Muscle layer of duodenum (tissue), 2 donors: ENCODE results near the gene HOXD9.

Experiments
- H3K27ac ChIP-seq: one replicate; pipeline ENCODE4 v1.7.0; 2013; ENCODE audit warnings: mild to moderate bottlenecking, low read length
- H3K27me3 ChIP-seq: one replicate; pipeline ENCODE4 v1.7.0; 2013; ENCODE audit warnings: low read depth, mild to moderate bottlenecking, control low read depth, low read length
- H3K36me3 ChIP-seq, 2 donors: one replicate each; pipeline ENCODE4 v1.7.0; 2013; ENCODE audit warnings: low read length in 2 of 2, control low read depth in 1 of 2, mild to moderate bottlenecking in 1 of 2; ENCODE audit not compliant: insufficient read depth in 2 of 2, control insufficient read depth in 1 of 2
- H3K4me1 ChIP-seq, 2 donors: one replicate each; pipeline ENCODE4 v1.7.0; 2013; ENCODE audit warnings: low read length in 2 of 2, mild to moderate bottlenecking in 2 of 2, control low read depth in 1 of 2, moderate library complexity in 1 of 2; ENCODE audit not compliant: insufficient read depth in 2 of 2, control insufficient read depth in 1 of 2
- H3K4me3 ChIP-seq, 2 donors: one replicate each; pipeline ENCODE4 v1.7.0; 2013; ENCODE audit warnings: low read length in 2 of 2, low read depth in 1 of 2, mild to moderate bottlenecking in 1 of 2
- H3K9me3 ChIP-seq, 2 donors: one replicate each; pipeline ENCODE4 v1.7.0; 2013; ENCODE audit warnings: low read length in 2 of 2, control low read depth in 1 of 2, mild to moderate bottlenecking in 1 of 2; ENCODE audit not compliant: control insufficient read depth in 1 of 2
- donor health status: healthy.

The HOXD9 gene

DNA sequence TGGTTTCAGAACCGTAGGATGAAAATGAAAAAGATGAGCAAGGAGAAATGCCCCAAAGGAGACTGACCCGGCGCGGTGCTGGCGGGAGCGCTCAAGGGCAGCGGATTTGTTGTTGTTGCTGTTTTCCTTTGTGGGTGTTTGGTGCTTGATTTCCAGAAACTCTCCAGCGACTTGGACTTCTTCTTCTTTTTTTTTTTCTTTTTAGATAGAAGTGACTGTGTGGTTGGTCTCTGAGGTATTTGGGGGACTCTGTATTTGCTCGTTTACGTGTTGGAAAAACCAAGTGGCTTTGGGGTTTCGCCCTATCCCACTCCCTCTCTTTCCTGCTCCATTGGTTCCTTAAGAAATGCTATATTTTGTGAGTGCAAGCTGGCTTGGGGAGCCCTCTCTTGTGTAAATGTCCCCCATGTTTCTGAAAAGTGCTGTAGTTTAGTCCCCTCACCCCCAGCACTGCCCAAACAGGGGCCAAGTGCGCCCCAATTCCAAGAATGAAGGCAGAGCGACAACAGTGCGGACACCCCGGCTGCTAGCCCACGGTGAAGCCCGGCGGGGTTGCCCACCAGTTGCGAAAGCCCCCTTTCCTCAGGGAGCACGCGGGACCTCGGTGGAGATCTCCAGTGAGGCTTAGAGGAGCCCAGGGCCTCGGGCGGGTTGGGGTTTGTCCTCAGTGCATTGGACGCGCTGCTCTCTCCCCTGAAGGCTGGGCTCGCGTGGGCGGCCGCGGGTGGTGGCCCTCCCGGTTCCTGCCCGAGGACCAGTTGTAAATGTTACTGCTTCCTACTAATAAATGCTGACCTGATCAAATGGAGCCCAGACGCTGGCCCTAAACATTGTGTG, 1.8 kb downstream of the HOXD9 start:
- H3K36me3 ChIP-seq = no peaks in the 10 kb centered on the region
- H3K4me1 ChIP-seq = peaks cover 0 to 33% of the 10 kb centered on the region in 2 donors
- H3K27me3 ChIP-seq = peaks cover 90% of the 10 kb centered on the region
- H3K27ac ChIP-seq = no peak overlapping the region
- no peaks in the 10 kb centered on the region for H3K9me3 ChIP-seq
- H3K4me3 ChIP-seq = no peak overlapping the region

DNA sequence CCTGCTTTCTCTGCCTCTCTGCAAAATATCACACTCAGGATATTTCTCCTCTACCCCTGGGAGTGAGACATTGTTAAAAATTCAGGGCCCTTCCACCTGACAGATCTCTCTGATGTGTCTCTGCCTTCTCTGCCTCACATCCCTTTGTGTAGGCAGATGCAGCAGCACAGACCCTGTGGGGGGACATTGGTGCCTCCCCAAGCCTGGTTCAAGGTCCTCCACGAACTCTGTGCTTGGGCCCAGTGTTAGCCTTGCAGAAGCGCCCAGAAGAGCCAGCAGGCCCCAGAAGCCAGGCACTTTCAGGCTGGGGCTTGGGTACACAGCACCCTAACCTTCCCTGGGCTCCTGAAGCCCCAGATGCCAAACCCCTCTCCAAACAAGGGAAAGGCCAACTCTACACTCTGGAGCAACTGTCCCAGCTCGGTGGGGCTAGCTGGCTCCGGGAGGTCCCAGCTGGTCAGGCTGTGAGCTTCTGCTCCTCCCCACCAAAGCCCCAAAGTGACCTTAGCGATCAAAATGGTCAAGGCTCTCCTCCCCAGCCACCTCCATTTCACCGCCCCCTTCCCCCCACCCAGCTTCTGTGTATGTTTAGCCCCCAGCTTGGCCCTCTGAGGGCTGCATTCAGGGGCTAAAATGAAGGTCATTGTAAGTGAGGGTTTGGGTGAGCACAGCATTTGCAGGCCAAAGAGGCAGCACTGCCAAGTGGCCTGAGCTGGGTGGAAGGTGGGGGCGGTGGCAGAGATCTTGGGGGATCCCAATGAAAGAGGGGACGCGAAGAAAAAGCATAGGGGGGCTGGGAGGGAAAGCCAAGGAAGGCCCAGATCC, 2.6 kb downstream of the HOXD9 start:
- H3K36me3 ChIP-seq = no peaks in the 10 kb centered on the region
- no peak overlapping the region for H3K27ac ChIP-seq
- H3K4me3 ChIP-seq = no peak overlapping the region
- H3K4me1 ChIP-seq = peaks cover 0 to 35% of the 10 kb centered on the region in 2 donors
- H3K27me3 ChIP-seq = peaks cover 83% of the 10 kb centered on the region
- no peaks in the 10 kb centered on the region for H3K9me3 ChIP-seq

DNA sequence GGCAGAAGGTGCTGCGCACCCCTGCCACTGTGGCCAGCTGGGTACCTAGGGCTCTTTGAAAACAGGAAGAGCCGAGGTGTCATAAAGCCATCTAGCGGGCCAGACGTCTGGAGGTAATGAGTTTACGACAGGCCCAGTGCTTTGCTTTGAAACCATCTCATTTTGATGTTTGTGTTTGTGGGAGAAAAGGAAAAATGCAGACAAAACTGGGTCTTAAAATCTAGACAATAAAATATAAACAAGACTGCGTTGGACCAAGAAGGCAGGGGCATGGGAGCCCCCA, 3.2 kb downstream of the HOXD9 start:
- H3K4me3 ChIP-seq = no peak overlapping the region
- no peaks in the 10 kb centered on the region for H3K36me3 ChIP-seq
- no peak overlapping the region for H3K27ac ChIP-seq
- H3K4me1 ChIP-seq = peaks cover 0 to 41% of the 10 kb centered on the region in 2 donors
- no peaks in the 10 kb centered on the region for H3K9me3 ChIP-seq
- peaks cover 80% of the 10 kb centered on the region for H3K27me3 ChIP-seq

- Histone ChIP-seq H3K4me1 (peaks cover 0 to 29% of the 10 kb centered on the region in 2 donors), H3K27ac (no peak overlapping the region), H3K27me3 (peaks cover 78% of the 10 kb centered on the region), H3K4me3 (no peak overlapping the region), H3K36me3 (no peaks in the 10 kb centered on the region), H3K9me3 (no peaks in the 10 kb centered on the region)
Measured at GRCh38 chr2:176126929-176127773, 4.6 kb downstream of the HOXD9 start.

DNA sequence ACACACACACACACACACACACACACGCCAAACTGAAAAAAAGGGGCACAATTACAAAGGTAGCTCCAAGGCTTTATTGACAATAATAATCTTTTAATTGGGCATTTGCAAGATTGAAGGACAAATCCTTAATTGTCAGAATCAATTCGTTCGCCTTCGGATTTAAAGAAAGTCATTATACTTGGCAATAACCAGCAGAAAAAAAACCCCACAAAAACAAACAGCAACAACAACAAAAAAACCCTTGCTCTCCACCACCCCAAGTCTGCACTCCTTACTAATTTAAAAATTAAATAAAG, 5.2 kb downstream of the HOXD9 start:
- Histone ChIP-seq H3K4me1 (peaks cover 0 to 24% of the 10 kb centered on the region in 2 donors), H3K4me3 (no peak overlapping the region), H3K27me3 (peaks cover 81% of the 10 kb centered on the region), H3K27ac (no peak overlapping the region), H3K36me3 (no peaks in the 10 kb centered on the region), H3K9me3 (no peaks in the 10 kb centered on the region)

DNA sequence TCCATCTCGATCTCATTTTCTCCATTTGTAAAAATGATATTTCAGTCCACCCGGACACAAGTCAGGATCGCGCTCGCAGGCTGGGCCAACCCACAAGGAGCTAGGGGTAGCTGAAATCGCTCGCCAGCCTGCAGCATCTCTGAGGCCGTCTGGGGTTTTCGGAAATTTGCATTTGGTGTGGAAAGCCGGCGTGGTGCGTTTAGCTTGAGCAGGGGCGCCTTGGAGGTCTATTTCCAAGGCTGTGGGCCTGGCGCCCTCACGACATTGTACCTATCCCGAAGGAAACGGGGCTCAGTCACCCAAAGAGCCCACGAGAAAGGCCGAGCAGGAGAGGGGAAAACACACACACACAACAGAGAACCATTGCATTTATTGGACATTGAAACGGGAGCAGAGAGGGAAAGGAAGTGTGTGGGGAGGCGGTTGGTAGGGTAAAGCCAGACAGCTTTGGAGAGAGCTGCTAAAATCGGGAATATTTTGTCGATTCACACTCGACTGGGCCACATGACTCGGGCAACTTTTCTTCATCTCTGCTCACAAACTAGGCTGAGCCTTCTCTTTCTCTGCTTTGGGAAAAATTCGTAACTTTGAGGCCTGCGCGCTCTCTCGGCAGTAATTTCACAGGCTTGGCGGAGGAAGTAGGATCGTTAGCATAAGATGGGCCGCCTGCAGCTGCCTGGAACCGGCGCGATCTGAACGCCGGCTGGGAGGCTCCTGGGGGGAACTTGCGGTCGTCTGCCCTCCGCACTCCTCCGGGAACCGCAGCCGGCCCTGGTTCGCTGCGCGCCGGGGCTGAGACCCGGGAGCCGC, 5.9 kb downstream of the HOXD9 start:
- peaks cover 84% of the 10 kb centered on the region for H3K27me3 ChIP-seq
- H3K36me3 ChIP-seq = no peaks in the 10 kb centered on the region
- no peak overlapping the region for H3K27ac ChIP-seq
- no peaks in the 10 kb centered on the region for H3K9me3 ChIP-seq
- H3K4me3 ChIP-seq = peak overlapping the region; percentile 5 to 63
- H3K4me1 ChIP-seq = peaks cover 0 to 17% of the 10 kb centered on the region in 2 donors

DNA sequence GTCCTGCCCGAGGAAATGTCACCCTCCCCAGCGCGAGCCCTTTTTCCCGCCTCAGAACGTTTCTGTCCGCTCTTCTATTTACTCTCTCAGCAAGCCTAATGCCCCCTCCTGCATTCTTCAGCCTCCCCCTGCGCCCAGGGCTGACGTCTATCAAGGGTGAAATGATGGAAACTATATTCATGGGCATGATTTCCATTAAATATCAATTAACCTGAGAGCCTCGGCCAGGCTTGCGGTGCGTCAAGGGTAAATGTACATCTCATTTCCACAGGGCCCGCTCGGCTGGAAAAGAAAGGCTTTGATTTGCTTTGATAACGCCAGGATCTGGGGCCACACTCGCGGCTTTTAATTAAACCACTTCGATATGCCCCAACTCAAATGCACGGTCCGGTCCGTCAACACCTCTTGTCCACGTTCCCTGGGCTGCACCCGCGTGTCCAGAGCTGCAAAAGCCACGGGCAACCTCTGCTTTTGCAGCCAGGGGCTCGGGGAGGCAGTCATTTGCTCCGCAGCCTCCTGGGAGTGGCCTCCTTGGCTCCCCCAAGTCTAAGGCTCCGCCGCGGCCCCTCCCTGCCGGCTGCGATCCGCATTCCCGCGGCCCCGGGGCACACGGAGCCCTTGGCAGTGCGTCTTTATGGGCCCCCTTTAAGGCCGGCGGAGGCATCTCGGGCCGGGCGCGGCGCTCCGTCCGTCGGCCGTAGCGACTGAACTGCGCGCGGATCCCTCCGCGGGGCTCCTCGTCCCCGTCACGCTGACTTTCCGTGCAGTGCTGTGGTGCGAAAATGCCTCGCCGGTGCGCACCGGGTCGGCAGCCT, 6.7 kb downstream of the HOXD9 start, which contains the start of gene HOXD8:
Gene HOXD8, plus strand, starts transcription at position 724 of the 815 bp plus-strand sequence. CDS start 662 bp downstream, outside the sequence.
- H3K4me1 ChIP-seq = peaks cover 0 to 17% of the 10 kb centered on the region in 2 donors
- no peaks in the 10 kb centered on the region for H3K9me3 ChIP-seq
- no peak within 1 kb of the TSS for H3K27ac ChIP-seq
- H3K36me3 ChIP-seq = no peaks in the 10 kb centered on the region
- H3K4me3 ChIP-seq = peak within 1 kb of the TSS; percentile 37 to 63
- H3K27me3 ChIP-seq = peaks cover 82% of the 10 kb centered on the region

DNA sequence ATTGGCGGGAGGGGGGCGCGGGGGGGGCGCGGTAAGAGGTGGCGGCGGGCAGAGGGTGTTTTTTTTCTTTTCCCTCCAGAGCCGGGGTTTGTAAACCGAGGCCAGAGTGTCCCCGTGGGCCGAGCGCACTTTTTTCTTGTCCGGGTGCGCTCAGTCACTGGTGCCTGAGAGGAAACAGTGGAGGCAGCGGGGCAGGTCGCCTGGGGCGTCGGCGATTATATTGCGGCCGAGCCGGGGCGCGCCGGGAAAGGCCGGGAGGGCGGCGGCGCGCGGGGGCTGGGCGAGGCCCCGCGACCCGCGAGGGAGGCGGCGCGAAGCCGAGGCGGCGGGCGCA, 7.3 kb downstream of the HOXD9 start:
- Histone ChIP-seq H3K4me1 (peaks cover 0 to 17% of the 10 kb centered on the region in 2 donors), H3K9me3 (no peaks in the 10 kb centered on the region), H3K27ac (no peak overlapping the region), H3K4me3 (peak overlapping the region in 1 of 2 donors; percentile 63), H3K27me3 (peaks cover 82% of the 10 kb centered on the region), H3K36me3 (no peaks in the 10 kb centered on the region)

- peaks cover 0 to 17% of the 10 kb centered on the region in 2 donors for H3K4me1 ChIP-seq
- no peaks in the 10 kb centered on the region for H3K36me3 ChIP-seq
- H3K9me3 ChIP-seq = peaks cover 0 to 1% of the 10 kb centered on the region in 2 donors
- H3K4me3 ChIP-seq = peak overlapping the region; percentile 13 to 63
- peaks cover 80% of the 10 kb centered on the region for H3K27me3 ChIP-seq
- H3K27ac ChIP-seq = no peak overlapping the region
Measured at GRCh38 chr2:176130147-176130956, 7.8 kb downstream of the HOXD9 start.
